WTC11 (cell line): ENCODE data around the gene DCLK2.

Source experiments
- CTCF ChIP-seq: fragments of 200-600 bp; IDR thresholded peaks from 2 replicates; pipeline ENCODE4 v1.8.0; 2022; ENCODE audit warnings: antibody characterized with exemption
- ESRRA ChIP-seq: sonication (generic); formaldehyde crosslinking; IDR thresholded peaks from 2 replicates; pipeline ENCODE4 v1.8.1; 2022; ENCODE audit warnings: mild to moderate bottlenecking, missing genetic modification reagents, borderline replicate concordance
- IRF1 ChIP-seq: sonication (generic); formaldehyde crosslinking; IDR thresholded peaks from 2 replicates; pipeline ENCODE4 v1.8.0; 2023; ENCODE audit warnings: missing genetic modification reagents
- PREB ChIP-seq: sonication (generic); formaldehyde crosslinking; IDR thresholded peaks from 2 replicates; pipeline ENCODE4 v1.8.1; 2022; ENCODE audit warnings: mild to moderate bottlenecking, missing genetic modification reagents, moderate library complexity, borderline replicate concordance
- ZNF232 ChIP-seq: sonication (generic); formaldehyde crosslinking; IDR thresholded peaks from 2 replicates; pipeline ENCODE4 v1.8.0; 2022; ENCODE audit warnings: mild to moderate bottlenecking, missing genetic modification reagents
- ZNF423 ChIP-seq: fragments of 250-450 bp; sonication (Bioruptor Pico); IDR thresholded peaks from 2 replicates; pipeline ENCODE4 v2.1.2; 2022; ENCODE audit warnings: mild to moderate bottlenecking, moderate library complexity

GRCh38 chr4:150255610-150256224, 177.5 kb downstream of the DCLK2 start:
- no peak for TF ChIP-seq CTCF
- no peak for TF ChIP-seq PREB (CRISPR knock-in tag)
- TF ChIP-seq ESRRA (CRISPR knock-in tag): no peak
- TF ChIP-seq ZNF232 (CRISPR knock-in tag): no peak
- TF ChIP-seq IRF1 (CRISPR knock-in tag): no peak
- no peak for TF ChIP-seq ZNF423
